GM19238 (cell line): ENCODE measurements around the gene MUSK.

ENCODE experiments used
- DNase-seq: peaks from one replicate; pipeline ENCODE4 v3.0.0; 2011; ENCODE audit warnings: low spot score; ENCODE audit not compliant: insufficient read length

The MUSK gene

DNA sequence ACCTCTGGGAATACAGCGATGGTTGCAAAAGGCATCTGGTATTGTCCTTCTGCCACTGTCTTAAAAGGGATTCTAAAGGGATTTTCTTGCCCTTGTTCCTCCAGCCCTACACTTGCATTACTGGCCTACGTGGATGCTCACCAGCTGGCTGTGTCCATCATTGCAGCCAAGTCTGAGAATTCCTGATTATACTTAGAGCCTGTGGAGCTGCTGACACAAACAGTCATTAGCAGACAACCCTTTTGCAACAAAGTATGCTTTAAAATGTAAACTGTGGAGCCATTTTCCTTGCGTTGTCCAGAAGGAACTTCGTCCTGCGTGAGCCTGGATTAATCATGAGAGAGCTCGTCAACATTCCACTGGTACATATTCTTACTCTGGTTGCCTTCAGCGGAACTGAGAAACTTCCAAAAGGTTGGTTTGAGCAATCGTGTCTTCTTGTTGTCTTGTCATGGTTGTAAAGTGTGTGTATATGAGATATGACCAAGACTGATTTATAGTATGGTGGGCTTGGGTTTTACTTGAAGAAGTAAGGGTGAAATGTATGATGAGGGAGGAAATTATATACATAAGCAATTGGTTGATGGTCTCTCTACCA, at the start of gene MUSK:
TSS of gene MUSK (plus strand) at position 222 of the 598 bp plus-strand sequence. CDS start at position 336, 114 bp downstream.
- DNase-seq = no peak

DNA sequence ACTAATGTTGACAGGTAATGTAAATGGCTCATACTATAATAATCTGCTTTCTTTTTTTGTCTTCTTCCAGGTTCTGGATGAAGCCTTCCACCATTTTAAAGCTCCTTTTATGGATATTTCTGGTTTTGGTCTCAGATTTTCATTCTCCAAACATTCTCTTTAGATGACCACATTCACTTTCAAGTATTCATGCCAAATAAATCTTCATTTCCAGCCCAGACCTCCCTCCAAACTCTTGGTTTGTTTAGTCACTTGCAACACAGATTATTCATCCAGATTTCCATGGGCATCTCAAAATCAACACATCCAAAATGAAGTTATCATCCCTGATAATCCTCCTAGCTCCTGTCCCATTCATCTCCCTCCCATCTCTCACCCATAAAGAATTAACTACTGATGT, 48.8 kb upstream of the MUSK start:
- no peak for DNase-seq

DNA sequence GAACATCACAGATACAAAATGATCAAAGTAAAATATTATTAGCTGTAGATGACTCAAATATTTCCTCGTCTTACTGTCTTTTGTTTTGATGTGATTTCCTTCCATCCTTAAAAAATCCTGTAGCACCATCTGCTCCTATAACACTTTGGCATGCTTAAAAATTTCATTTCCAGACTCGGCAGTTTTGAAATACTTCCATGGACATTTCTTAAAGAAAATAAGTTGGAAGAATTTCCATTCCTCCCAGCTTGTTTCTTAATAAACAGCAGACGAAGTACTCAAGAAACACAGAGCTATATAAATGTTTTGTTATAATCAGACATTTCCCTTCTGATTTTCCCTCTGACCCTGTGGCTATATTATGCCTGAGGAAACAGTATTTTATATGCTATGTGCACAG, 47.9 kb upstream of the MUSK start:
- no peak for DNase-seq

DNA sequence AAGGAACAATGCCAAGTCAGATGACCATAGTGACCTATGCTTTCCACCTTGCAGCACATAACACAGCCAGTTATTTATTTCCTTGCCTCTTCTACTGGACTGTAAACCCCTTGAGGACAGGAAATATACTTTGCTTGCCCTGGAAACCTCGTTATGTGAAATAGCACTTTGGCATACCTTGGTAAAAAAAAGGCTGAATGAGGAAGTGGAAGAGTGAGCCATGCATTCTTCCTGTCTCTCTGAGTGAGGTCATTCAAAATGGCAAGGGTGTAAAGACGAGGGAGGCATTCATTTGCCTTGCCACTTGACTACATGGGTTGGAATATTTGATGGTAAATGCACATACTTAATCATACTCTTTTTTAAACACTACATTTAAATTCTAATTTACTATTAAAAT, 46.2 kb upstream of the MUSK start:
- DNase-seq = no peak

DNA sequence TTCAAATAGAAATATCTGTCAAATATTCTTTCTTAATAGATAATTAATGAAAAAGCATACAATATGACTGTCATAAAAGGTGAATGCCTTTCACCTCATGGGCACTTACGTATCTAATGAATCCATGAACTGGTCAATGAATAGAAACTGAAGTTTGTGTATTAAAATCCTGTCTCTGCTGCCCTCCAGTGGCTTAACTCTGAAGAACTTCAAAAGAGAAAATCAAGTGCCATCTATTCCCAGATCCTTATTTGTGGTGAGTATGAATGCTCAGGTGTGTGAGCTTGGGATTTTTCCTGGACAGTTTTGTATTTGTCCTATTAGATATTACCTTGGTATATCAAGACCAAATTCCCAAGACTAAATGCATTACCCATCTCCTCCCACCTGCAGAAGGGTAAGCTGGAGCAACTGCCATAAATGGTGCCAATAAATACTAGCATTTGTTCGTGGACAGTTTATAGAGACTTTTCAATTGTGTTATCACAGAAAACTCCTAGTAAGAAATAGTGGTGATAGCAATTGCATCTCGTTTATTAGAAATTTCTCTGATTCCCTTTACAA, 45.0 kb upstream of the MUSK start:
- no peak for DNase-seq

DNA sequence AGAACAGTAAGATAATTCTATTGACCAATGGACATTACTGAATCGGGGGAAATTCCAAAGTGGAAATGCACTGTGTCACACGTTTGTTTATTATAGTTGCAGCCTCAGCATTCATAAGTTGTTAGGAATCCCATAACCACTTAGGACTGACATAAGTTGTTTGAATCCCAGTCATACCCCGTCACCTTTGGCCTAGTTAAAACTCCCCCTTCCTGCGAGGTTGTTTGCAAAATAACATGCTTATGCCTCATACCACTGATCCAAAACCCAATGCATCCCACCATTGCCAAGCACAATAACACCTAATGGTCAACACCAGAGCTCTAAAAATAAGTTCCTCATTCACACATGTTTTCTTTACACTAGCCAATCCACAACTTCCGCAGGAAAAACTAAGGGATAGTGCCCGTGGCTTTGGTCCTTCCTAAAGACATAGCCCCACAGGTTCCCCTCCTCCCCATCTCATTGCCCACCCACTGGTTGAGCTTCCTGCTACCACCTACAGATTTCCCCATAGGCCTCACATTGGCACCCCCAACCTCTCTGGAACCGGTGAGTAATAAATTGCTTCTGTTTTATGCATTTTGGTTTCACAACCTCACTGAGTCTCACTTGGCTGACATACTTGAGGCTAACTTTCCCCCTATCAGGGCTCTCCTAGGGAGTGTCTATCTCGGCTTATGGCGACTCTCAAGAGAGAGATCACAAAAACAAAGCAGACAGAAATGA, 42.3 kb upstream of the MUSK start:
- DNase-seq = no peak

DNA sequence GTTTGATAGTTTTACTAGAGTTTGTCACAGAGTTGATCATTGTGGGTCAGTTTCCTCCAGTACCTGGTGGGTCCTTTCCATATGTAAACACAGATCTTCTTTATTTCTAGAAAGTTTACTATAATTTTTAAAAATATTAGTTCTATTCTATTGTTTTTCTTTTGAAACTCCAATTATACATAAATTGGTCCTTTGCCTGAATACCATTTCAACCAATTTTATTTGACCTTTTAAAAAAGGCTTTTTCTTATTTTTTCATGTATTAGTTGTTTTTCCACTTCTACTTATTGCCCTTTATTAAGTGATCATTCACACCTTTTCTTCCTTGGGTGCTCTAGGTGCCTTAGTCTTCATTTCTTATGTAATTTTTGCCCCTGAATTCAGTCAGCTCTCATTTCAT, 33.0 kb upstream of the MUSK start:
- DNase-seq = no peak

DNA sequence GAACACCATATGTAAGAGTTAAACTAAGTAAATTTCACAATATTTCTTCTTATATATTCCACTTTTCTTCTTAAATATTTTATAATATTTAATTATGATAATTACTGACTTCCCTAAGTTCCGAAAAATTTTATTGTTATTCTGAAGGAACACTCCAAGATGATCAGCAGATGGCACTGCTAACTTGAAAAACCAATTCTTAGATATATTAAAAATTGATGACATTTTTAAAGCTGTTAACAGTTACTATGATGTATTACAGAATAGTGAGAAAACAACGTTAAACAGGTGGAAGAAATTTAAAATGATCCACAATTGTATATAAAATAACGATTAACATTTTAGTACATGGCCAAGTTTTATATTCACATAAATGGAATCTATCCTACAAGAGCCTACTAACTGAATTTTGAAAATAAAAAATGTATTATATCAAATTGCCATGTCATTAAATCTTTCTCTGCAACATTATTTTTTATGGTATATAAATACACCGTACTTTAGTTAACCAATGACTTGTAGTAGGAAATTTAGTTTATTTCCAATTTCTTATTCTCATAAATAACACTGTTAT, 30.1 kb upstream of the MUSK start:
- no peak for DNase-seq

DNA sequence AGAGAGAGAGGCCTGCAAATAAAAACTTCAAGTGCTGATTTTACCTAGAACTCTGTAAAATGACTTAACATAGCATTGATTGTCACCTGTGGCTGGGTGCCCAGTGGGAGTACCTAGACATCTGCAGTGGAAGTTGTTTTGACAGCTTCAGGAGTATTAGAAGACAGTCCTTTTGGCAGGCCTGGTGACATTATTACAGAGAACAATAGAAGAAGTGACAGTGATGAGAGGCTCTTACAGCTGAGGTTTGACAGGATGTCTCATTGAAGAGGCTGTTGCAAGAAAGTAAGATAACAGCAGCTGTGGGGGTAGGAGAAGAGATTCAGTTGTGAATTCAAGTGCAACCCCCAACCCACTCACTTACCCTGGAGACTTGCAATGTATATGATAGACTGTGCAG, 27.9 kb upstream of the MUSK start:
- DNase-seq = no peak

DNA sequence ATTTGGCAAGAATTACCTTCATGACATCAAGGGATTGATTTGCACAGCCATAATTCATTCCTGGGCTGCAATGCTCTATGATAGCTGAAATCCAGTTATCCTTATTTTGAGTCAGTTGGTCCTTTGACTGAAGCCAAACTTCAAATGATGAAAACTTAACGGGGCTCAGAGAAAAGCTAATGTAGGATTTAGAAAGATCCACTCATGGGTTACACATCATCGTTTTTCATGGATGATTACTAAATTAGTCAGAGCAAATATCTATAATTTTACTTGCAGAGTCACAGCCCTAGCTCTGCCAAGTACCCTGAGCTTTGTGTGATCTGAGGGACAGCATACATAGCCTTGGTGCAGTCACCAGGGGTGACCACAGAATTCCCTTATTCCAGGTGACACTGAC, 27.3 kb upstream of the MUSK start:
- no peak for DNase-seq

DNA sequence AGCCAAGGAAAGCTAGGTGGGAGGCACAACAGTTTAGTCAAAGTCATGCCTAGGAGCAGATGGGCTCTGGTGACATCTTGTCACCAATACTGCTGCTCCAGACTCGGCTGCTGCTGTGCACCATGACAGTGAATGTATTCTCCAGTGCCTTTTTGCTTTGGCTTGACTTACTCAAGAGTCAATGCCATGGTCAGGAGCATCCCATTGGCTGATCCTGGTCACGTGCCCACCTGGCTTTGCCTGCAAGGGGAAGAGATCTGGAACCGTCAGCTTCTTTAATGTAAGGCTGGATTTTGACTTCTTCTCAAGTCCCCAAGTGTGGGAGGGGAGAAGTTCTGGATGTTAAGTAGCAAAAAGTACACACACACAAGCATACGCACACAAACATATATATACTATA, 19.9 kb upstream of the MUSK start:
- DNase-seq = no peak

DNA sequence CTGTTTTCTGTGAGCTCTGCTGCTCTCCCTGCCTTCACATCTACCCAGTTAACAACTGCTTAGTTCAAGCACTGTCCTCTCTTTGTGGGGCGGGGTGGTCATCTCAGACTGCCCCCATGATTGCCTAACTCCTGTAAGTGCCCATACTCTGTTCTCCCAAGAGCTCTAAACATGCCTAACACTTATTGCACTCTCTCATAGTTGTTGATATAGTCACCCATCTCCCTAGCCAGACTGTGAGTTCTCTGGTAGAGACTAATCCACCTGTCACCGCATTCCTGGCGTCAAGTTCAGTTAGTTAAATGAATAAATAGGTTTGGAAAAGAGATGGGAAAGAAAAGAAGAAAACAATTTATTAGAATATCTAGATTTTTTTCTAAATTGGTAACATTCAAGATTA, 18.3 kb upstream of the MUSK start:
- DNase-seq = no peak

DNA sequence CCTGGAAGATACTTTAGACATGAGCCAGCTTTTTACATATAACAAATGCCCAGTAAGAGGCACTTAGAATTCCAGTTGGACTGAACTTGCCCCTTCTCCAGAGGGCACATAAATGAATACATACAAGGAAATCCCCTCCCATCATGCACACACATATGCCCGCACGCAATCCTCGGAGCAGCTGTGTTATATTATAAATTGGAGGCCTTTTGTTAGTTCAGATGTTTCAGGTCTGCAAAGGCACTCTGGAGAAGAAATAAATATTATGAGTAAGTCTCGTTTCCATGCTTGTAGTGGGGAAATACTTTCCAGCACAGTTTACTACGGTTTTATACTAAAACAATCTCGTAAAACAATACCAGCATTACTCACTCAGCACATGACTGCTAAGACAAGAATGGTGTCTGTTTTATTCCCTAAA, 17.6 kb upstream of the MUSK start:
- no peak for DNase-seq

DNA sequence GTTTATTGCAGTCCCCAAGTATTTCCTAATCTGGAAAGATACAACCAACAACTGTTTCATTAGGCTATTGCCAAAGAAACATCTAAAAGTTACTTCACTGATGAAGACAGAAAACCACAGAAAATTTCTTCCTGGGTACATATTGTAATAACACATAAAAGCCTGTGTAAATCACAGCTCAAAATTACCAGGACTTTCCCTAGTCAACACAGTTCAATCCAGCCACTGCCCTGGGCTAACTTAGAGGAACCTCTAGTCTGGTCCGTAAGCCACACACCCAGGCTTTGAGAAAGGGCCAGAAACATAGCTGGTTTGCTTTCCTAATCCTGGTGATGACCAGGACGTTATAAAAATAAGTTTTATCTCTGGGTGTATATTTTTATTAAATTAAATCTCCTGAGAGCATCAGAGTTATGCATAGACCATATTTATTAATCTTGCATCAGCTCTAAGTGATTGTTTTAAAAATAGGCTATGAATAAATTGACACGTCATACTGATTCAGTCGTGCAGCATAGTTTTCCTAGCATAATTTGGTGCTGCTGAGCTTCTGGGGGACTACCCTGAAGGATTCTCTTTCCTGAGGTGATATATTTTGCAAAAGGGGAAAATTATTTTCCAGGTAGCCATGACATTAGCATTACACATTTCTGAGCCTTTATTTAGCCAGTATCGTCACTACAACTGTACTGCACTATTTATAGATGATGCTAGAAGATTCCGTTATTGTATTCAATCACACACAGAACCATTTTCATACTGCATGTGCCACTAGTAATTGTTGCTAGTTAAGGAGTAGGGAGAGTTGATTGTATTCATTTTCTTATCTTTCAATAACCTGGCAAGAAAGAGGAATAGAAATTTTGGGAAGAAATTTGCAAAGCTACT, 12.6 kb upstream of the MUSK start:
- no peak for DNase-seq

DNA sequence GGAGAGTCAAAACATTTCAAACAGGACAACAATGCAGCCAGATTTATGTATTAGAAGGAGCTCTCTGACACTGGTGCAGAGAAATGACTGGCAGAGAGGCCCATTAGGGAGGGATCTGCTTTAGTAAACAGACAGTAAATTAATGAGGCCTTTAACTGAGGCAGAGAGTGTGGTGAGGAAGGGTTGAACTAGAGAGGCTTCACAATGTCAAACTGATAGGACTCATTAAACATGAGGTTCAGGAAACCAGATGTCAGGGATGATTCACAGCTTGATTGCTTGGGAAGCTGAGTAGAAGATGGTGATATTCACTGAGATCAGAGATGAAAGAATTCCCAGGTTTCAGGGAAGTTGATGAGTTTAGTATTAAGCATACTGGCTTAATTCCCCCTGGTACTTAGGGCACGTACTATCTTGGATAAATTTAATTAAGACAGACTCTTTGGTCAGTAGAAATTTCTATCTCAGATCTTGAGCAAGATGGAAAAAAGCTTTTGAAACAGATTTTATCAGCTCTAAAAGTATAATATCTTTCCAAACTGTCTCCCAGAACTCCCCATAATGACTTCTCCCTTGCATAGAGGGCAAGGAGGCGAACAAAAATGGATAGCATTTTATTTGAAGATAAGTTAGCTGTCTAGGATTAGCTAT, 8.6 kb upstream of the MUSK start:
- no peak for DNase-seq

DNA sequence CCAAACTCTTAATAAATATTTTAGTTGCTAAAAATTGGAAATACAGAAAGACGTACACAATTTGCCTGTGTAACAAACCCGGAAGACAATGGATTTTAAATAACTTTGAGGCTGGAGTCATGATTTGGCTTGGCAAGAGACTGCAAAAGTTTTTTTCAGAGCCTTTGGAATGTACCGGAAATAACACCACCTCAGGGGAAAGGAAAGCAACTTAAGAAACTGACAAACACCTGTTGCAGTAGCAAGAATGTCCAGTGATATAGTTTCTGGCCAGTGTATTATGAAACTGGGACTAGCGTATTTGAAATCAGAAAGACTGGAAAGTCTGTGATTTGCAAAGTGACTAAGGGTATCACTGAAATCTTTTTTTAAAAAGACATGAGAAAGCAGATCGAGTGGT, 842 bp downstream of the MUSK start:
- DNase-seq = no peak

DNA sequence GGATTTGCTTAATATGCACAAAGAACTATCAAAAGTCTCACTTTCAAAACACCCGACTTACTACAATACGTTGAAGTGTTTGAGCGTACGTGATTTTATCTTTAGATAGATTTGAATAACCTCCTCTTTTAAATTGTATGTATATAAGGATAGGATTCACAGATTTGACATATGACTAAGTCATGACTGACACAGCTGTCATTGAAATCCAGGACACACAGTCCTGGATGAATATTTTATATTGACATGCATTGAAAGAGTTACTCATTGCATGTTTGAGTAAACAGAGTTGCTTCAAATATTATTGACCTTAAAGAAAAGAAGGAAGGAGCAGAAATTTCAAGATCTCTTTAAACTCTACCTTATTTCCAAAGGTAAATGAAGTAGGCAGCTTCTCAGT, 3.3 kb downstream of the MUSK start:
- no peak for DNase-seq

DNA sequence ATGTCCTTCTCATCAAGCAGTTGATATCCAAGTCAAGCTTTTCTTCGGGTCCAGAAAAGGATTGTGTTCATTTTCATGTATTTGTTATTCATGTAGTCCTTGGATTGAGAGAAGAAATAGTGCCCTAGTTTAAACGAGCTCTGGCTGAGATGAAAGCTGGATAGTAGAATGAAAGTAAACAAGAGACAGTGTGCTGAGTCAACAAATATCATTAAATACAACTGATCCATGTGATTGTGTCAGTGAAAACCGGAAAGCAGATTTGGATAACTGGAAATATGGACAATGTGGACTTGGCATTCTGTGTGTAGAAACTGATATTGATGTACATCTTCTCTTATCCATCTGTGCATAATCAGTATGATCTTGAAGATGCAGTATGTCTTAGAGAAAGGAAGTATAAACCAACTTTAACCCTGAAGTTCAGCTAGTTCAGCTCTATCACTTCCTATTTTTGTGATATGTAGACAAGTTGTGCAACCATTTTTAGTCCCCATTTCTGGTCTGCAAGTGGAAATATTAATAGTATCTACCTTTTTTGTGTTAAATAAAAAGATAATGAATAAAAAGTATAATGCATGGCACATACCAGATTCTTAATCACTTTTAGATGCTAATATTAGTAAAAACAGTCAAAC, 4.4 kb downstream of the MUSK start:
- no peak for DNase-seq

DNA sequence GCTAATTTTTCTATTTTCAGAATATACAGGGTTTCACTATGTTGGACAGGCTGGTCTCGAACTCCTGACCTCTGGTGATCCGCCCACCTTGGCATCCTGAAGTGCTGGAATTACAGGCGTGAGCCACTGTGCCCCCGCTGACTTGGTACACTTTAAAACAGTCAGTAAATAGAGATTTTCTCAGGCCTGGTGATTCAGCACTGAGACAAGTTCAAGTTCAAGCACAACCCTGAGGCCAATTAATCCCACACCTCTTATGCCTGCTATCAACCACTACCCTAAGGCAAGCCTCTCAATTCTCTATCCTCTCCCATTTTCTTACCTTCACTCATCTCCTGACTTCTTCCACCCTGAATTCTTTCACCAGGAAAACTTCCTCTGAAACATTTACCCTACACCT, 18.9 kb downstream of the MUSK start:
- no peak for DNase-seq

DNA sequence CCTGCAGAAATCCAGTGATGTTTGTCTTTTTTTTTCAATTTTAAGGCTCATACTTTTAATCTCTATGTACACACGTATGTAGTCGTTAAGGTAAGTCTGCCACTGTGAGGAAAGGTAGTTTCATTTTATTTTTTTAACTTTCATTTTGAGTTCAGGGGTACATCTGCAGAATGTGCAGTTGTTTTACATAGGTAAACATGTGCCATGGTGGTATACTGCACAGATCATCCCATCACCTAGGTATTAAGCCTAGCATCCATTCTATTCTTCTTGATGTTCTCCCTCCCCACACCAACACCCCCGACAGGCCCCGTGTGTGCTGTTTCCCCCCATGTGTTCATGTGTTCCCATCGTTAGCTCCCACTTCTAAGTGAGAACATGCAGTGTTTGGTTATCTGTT, 19.7 kb downstream of the MUSK start:
- no peak for DNase-seq
